Activated T-cell treated with anti-CD3 and anti-CD28 coated beads, Interleukin-2, amount 50 U/mL, for 1 hour (primary cell): ENCODE data around the gene STX18.
"Not testable (repeated sequence)": the region's sequence is repeated elsewhere in the genome, so short reads cannot be mapped to it uniquely, and the experiment has no call there.

Experiments used
- DNase-seq: peaks from one replicate; pipeline ENCODE4 v3.0.0-alpha.2; 2020

STX18 gene

DNA sequence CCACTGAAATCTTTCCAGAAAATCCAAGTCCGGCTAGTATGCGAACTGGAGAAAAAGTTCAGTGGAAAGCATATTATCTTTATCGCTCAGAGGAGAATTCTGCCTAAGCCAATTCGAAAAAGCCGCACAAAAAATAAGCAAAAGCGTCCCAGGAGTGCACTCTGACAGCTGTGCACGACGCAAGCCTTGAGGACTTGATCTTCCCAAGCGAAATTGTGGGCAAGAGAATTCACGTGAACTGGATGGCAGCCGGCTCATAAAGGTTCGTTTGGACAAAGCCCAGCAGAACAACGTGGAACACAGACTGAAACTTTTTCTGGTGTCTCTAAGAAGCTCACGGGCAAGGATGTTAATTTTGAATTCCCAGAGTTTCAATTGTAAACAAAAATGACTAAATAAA is 34.4 kb downstream of the STX18 start:
- DNase-seq: no peak

DNA sequence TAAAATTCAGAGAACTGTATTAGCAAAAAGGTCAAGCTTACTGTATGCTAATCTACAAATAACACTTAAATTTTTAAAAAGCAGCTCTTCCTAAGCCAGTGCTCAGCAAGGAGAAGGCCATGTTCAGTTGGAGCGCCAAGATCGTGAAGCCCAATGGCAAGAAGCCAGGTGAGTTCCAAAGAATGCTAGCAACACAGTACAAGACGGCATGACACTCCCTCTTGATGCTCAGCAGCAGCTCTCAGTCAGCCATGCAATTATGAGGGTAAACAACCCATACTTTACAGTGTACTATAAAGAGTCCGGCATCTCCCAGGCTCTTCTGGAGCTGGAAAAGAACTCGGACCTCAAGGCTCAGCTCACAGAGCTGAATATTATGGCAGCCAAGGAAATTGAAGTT is 34.9 kb downstream of the STX18 start:
- DNase-seq: no peak

DNA sequence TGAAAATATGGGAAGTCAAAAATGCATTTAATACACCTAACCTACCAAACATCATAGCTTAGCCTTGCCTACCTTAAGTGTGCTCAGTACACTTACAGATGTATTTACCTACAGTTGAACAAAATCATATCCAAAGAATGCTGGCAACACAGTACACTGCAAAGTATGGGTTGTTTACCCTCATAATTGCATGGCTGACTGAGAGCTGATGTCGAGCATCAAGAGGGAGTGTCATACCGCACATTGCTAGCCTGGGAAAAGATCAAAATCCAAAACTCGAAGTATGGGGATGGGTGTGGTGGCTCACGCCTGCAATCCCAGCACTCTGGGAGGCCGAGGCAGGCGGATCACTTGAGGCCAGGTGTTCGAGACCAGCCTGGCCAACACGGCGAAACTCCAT is 36.6 kb downstream of the STX18 start:
- DNase-seq: not testable (repeated sequence)

DNA sequence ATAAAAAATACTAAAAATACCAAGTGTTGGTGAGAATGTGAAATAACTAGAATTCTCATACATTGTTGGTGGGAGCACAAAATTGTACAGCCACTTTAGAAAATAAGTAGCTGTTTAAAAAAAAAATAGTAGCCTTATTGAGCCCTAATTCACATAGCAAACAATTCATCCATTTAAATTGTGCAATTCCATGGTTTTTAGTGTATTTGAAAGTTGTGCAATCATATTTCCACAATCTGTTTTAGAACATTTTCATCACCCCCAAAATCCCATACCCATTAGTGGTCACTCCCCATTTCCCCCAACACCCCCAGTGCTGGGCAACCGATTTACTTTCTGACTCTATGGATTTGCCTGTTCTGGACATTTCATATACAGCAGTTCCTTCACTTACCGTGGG is 37.1 kb downstream of the STX18 start:
- no peak for DNase-seq

DNA sequence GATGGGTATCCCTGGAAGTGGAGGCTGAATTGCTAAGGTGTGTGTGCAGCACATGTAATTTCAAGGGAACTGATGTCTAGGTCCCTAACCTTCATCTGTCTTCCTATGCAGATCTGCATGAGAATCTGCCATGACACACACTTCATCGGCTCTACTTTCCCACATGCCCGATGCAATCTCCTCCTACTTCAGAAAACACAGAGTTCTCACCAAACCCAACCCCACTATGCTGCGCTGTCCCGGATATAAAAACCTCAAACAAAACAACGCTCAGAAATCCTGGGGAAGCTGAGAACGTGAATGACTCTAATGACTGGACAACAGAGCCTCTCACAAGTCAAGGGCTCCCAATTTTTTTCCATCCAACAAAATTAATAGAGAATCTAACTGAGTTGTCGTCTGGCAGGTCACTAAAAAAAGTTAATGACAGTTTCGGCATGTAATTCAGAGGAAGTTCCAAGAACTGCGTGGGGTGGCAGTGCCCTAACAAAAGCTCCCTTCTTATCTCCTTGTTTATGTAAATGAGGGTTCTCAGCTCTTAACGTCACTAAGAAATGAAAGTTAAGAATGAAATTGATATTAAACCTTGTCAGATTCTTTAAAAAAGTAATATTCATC is 39.0 kb downstream of the STX18 start:
- DNase-seq: peak; percentile 18

DNA sequence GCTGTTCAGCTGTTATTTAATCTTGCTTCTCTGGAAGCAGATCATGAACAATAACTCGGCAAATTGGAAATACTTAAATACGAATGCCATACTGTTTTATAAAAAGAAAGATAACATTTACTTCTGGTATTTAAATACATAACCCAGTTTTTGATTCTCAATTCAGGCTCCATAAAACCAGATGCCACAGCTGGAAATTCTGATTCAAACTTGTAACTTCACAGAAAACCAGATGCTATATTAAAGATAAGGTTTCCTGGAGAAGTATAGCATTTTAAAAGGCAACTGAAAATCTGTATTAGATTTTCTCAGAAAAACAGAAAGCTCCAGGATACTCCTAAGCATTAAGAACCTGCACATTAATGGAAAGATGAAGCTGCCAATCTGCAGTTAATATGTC is 40.2 kb downstream of the STX18 start:
- no peak for DNase-seq

DNA sequence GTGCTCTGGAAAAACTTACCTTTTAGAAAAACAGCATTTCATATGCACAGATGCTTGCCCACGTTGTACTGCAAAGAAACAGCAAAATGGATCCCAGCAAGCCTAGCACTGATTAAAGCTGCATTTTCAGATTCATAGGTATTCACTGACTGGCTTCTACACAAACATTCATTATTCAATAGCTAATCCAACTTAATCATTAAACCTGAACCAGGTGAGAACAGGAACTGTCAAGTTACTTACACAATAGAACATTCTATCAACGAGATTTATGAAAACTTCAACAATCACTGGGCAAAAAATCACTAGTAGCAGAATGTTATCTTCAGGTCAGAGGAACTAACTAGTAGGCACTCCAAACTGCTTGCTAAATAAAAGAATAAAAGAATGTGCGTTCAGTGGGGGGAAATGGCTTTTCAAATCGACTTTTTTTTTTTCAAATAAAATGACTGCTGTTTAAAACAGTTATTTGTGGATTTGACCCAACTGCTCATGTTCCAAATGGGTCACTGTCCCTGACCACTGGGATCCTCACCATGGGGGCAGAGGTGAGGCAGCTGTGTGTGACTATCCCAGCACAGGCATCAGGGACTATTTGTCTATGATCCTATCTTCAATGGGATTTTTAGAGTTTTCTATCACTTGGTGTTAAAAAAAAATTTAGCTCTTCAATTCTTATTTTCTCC is 42.3 kb downstream of the STX18 start:
- no peak for DNase-seq

DNA sequence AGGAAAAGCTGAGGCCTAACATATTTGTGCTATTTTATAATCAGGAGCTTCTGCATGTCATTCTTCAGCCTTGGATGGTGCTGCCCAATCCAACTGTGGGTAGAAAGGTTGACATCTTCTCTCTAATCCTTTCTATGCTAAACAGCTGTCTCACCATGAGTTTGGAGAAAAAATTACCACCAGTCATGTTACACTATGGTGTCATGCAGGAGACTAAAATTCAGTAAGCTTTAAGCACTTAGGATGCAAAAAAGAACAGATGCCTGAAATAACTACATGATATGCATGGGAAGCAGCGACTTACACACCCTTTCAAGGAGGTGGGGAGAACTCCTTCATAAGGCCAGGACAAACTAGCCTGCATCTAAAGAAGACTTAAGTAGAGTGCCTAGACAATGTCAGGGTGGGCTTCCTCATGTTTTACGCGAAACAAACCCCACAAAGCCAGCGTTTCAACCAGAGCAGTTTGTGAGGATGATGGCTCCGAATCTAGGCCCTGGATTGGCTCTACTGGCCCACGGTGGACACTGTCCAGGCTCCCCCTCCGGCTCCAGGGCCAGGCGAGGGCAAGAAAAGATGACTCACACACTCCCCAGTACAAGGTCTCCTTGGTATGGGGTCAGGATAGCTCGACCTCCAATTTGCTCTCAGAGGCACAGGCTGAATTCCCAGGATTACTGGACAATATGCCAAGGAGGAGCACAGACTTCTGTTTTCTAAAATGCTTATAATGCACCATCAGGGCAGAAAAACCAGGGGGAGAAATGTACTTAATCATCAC is 45.1 kb downstream of the STX18 start:
- DNase-seq: no peak

DNA sequence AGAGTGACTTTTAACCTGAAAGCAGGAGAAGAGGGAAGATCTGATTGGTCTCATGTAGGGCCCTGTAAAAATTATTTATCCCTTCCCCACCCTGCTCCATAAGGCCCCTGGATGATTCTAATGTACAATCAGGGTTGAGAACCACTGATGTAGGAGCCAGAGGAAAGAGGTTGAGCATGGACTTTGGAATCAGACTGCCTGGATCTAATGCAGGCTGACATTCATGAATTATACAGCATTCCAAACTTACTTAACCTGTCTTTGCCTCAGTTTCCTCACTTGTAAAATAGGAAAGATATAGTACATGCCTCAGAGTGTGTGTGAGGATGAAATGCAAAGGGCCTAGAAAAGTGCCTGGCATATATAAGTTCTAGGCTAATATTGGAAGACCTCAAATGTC is 47.0 kb downstream of the STX18 start:
- DNase-seq: no peak

DNA sequence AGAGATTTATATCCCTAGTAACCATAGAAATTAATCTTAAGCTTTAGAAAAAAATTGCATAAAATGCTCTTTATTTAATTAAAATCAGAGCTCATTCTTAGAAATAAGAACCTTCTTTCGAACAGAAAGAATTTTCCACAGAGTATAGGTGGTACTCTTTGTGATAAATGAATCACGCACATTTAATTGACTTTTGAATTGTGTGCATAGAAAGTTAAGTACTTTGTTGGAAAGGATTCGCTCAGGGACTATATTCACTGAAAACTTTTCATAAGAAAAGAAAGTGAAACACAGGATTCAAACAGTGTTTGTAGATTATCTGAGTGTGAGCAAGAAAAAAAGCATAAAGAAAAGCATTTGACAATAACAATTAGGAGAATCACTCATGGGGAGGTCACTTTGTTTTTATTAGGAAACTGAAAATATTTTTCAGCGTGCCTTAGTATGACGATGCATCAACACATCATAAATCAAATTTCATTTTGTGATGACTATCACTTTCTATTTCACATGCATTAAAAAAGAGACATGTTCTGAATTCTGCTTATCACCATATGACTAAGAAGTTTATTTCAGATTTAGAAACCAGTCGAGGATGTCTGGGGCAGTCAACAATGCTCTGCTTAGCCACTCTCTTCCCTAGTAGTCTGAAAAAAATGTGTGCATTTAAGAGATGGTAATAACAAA is 49.5 kb downstream of the STX18 start:
- no peak for DNase-seq

DNA sequence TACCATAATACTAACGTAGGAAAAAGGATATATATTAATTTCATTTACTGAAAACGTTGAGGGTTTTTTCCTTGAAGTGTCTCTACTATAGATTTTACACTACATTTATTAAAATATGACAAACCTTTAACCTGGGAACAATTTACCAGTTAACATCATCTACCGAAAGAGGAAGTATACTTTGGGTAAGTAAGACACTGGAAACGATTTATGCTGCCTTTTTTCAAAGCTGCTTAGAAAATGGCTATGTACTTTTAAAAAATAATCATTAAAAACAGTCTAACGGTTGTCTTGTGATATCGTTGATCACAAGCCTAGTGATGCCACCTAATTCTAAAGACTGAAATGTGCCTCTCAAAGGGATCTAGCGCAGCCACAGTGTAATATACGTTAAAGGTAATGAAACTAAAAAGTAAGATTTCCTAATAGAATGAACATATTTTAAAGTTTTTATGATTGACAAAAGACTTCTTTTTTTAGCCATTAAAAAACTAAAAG is 50.4 kb downstream of the STX18 start:
- DNase-seq: no peak

DNA sequence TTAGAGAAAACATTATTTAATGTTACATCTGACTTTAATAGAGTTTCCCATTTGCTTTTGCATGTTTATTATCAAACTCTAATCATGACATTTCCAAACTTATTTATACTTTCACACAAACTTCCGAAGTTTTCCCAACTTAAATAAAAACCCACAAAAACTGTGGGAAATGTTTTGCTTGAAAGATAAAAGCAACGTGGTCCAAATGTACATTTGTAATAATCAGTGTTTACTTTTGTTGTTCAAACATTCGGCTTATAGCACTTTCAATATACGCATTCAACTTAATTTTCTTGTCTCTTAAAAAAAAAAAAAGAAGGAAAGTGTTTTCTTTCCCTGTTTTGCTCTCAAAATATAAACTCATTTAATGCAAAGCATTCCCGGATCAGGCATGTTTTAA is 51.0 kb downstream of the STX18 start:
- DNase-seq: no peak

DNA sequence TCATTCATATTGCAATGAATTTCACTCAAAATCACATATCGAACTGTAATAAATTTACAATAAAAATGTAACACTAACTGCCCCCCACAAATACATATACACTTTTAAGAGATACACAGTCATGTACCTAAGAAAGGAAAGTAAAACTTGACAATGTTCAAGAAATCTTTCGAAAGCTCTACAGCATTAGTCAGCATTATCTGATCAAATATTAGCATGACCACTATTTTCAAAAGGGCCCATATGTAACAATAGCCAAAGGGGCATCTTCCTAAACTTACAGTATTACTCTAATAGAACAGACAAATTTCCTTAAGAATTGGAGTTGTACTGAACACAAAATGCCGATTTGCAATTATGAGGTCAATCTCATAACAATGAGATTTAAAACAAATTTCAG is 51.8 kb downstream of the STX18 start:
- no peak for DNase-seq

DNA sequence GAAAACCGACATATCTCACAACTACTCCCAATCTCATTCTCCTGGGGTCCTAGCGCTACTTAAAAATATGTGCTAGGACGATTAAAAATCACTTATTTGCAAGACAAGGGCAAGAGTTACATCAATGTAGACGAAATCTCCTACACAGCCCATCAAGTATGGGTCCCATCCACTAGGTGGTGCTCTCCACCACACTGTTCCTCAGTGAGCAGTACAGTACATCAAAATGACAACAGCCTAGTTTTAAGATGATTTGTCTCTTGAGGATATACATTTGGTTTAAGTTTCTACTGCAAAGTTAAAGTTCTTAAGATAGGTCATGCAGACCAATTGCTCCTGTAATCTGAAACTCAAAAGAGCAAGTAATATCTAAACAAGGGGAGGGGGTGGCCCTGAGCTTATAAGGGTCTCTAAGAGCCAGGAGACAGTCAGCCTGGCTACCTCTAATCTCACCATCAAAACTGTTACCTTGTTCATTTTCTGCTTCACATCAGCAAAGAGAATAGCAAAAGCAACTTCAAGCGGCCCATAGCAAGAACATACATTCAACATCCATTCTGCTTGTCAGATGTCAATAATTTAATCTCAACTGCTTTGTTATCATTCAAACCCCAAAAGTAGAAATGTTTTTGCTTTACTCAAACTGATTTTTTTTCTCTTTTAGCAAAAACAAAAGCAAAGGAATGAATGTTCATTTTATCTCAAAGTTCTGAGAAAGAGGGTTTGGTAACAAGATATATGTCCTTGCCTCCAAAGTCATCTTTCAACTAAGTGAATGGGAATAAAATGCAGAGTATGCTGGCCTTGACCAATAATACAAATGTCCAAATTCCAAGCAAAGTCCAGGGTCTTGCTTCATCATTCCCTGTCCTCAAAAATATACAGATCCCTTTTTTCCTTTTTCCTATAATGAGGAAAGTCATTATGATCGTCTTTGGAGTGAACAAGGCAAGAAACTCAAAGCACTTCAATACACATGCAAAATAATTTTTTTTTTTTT is 53.1 kb downstream of the STX18 start:
- peak; percentile 52 for DNase-seq

DNA sequence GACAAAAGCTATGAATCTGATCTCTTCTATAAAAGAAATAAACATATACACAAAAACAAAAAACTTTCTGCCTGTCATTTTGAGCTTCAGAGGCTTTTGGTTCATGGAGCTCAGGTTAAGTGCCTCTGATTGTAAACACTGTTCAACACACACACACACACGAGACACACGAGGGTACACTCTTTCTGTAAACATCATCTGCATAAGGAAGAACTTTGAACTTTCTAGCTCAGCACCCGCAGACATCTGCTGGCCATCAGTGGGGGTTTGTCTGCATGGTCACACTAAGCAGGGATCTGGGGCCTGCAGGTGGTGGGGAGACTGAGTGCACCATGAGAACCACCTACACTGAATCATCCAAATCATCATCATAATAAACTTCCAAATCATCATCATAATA is 54.9 kb downstream of the STX18 start:
- no peak for DNase-seq

DNA sequence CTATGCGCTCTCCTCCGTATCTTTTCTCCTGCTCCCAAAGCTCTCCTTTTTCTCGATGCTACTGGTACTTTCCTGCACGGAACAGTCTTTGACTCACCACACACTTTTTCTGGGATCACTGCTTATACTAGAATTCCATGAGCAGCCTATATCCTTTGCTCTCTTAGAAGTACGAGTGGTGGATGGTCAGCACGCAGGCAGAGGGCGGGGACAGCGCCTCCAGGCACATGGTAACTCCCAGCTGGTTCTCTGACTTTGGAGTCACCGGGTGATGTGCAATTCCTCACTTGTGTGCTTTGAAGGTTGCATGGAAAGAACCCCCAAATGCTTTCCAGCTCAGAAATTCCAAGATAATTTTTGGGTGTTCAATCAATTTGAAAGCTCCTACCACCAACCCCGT is 56.0 kb downstream of the STX18 start:
- DNase-seq: no peak

DNA sequence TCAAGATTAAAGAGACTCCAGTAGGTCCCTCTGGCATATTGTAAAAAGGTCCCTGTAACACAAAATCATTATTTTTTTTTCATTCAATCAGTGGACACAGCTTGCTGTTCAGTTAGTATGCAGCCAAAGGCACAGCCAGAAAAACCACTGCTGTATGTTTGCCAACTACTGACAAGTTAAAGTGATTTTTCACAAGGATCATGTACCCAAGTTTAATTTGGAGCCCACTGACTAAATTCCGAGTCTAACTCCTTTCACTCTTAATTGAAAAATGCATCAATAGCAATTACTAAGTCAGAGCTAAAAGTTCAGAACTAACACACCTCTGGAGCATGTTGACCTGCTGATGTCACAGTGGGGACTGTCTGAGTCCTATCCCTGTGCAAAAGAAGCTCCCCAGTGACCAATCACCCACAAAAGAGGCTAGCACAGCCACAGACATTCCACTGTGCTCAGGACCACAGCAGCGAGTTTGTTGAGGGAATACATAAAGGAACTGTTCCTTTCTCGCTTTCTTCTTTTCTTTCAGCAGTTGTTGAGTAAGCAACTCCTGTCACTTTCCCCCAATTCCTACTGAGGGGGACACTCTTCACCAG is 60.4 kb downstream of the STX18 start:
- no peak for DNase-seq

DNA sequence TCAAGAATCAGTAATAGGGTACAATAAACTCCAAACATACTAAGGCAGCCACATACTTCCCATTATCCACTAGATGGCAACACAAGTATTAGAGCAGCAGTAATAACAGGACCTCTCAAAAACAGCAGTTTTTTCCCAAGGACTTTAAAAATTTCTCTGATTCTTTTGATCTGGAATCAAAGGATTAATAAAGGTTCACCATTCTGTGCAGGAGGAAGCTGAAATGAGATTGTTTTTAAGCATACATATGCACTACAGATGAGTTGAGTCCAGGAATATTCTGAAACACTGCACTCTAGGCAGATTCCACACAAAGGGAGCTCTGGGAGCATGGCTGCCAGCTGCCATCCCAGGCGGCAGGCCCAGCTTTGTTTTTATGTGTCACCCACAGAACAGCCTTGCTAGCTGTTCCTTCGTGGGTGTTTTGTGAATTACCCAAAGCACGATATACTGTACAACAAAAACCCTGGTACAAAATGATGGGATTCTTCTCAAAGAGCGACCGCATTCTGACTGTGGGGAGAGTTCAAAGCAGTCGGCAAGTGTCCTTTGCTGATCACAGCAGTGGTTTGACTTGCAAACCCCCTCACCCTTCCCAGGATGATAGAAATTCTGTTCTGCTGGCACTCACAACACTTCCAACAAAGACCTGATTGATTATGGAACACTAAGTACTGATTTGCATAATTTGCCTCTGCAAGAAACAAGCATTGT is 61.0 kb downstream of the STX18 start:
- DNase-seq: no peak

DNA sequence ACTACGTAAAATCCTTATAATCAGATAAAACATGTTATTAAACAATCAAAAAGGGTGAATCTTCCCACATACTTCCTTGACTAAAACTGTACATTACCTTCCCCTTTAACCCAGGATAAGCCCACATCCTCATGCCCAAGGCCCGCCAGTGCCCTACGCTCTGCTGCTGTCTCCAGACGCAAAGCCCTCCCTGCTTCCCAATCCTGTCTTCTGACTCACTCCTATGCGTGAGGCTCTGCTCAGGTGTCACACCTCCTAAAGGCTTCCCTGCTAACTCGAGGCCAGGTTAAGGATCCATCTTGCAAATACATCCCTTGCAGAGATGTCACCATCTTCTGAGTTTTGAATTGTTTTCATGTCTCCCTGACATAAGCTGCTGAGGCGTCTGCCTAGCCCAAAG is 61.6 kb downstream of the STX18 start:
- DNase-seq: no peak

DNA sequence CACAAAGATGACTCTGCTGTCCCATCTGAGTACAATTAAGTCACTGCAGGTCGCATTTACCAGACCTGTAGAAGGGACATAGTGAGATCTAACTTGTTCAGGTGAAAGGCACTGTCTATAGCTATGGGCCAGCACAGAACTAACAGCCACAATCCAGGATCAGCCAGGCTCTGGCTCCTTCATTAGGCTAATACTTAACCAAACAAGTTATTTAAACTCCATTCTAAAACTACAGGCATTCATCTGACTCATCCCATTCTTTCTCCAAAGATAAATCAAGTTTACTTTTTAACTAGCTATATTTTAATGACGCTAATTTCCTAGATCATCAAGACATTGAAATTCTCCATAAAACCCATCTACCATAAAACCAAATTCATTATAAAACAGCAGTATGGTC is 62.5 kb downstream of the STX18 start:
- DNase-seq: no peak

DNA sequence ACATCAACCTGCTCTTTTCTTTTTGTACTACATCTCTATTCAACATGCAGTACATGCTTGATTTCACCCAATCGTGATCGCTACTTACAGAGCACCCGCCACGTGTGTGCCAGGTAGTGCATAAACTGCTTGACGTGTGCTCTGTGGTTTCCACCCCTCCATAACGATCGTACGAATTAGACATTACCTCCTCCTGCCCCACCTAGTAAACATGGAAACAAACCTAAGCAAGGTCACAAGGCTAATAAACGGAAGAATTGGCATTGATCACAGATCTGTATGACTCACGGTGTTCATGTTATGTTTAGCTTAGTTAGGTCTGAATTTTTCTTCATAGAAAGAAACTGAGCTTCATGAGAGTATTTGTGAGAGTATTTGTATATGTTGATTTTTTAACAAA is 64.1 kb downstream of the STX18 start:
- DNase-seq: no peak
